Gastroesophageal sphincter (tissue), 4 donors: ENCODE results near the gene BTBD19. TPM values are rescaled to one million over a fixed set of nuclear protein-coding genes. Genes with fewer than 3 reads are reported as not detected.

Experiments
- ATAC-seq: fragments of 150-250 bp; one replicate; pipeline ENCODE4 v1.9.1; 2016; ENCODE audit warnings: mild to moderate bottlenecking, moderate library complexity
- H3K27ac ChIP-seq, 4 donors: fragments of 200-600 bp; sonication (generic) in 3 of 4; 1 replicate in 3 of 4; 2 replicates in 1 of 4; pipeline ENCODE4 v1.5.1; 2016 to 2019
- H3K27me3 ChIP-seq: fragments of 200-600 bp; sonication (generic); one replicate; pipeline ENCODE4 v1.5.1; 2019
- H3K36me3 ChIP-seq, 2 donors: fragments of 200-600 bp; sonication (generic); one replicate each; pipeline ENCODE4 v1.5.1; 2019; ENCODE audit warnings: control low read depth in 1 of 2
- H3K4me1 ChIP-seq, 3 donors: fragments of 200-600 bp; sonication (generic); 1 replicate in 2 of 3; 2 replicates in 1 of 3; pipeline ENCODE4 v1.5.1; 2016 to 2019; ENCODE audit warnings: control low read depth in 2 of 3
- H3K4me3 ChIP-seq, 2 donors: fragments of 200-600 bp; sonication (generic); one replicate each; pipeline ENCODE4 v1.5.1; 2019; ENCODE audit warnings: mild to moderate bottlenecking in 1 of 2, moderate library complexity in 1 of 2
- H3K9me3 ChIP-seq, 3 donors: fragments of 200-600 bp; sonication (generic); one replicate each; pipeline ENCODE4 v1.5.1; 2017 to 2019; ENCODE audit warnings: control low read depth in 2 of 3
- EP300 ChIP-seq: sonication (generic); formaldehyde crosslinking; IDR thresholded peaks from one replicate; pipeline ENCODE4 v1.6.1; 2017; ENCODE audit warnings: antibody characterized with exemption, mild to moderate bottlenecking
- POLR2A ChIP-seq, 2 donors: fragments of 450-650 bp; IDR thresholded peaks; one replicate each; pipeline ENCODE4 v1.6.1; 2017; ENCODE audit warnings: antibody characterized with exemption in 2 of 2, mild to moderate bottlenecking in 2 of 2, moderate library complexity in 1 of 2
- POLR2AphosphoS5 ChIP-seq: sonication (generic); formaldehyde crosslinking; IDR thresholded peaks from one replicate; pipeline ENCODE4 v1.6.1; 2017; ENCODE audit warnings: antibody characterized with exemption
- WGBS, 2 donors: methylation state at CpG; one replicate each; pipeline ENCODE4 v1.1.5; 2018; ENCODE audit warnings: low coverage in 1 of 2; 5-methylcytosine and 5-hydroxymethylcytosine counted together
- total RNA-seq, 4 donors: library from RNA; depleted of rRNA; stranded (reverse); fragments of >200 nt; gene quantifications; one replicate each; pipeline ENCODE4 v1.1.0, GENCODE V29; 2016
- TF ChIP-seq, protein P1 (sequence below), 4 experiments: fragments of 200-600 bp in 2 of 4; fragments of 450-650 bp in 2 of 4; sonication (generic) in 1 of 4; IDR thresholded peaks; one replicate each; pipeline ENCODE4 v1.5.1; 2017 to 2019; ENCODE audit warnings: antibody characterized with exemption in 4 of 4, mild to moderate bottlenecking in 2 of 4, moderate library complexity in 2 of 4

The BTBD19 gene
- total RNA-seq, 4 donors from 2014 or later: 0.22 to 12.1 (median 5.6) TPM

DNA sequence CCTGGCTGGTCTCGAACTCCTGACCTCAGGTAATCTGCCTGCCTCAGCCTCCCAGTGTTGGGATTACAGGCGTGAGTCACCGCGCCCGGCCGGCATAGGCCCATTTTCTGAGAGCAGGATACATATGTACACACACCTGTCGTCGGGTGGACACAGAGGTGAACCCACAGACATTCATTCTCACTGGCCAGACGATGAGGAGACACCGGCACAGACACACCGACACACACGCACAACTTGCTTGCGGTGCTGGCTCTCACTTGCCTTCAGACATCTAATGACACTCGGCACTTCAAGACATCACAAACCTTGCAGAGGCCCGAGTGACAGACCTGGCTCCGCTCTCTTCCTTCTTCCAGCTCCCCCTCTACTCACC is 34.2 kb downstream of the BTBD19 start:
- Histone ChIP-seq H3K36me3 (no peaks in the 10 kb centered on the region), H3K4me1 (peaks cover 0 to 22% (median 8%) of the 10 kb centered on the region in 3 donors), H3K4me3 (peak overlapping the region; percentile 32 to 71), H3K27me3 (no peaks in the 10 kb centered on the region), H3K9me3 (no peaks in the 10 kb centered on the region), H3K27ac (peak overlapping the region in 3 of 4 donors; percentile 80 to 85 (median 83))
- TF ChIP-seq POLR2A (IDR thresholded peaks at IDR 0.05) (no peak), POLR2AphosphoS5 (no peak), EP300 (no peak)
- TF ChIP-seq, protein P1, sequence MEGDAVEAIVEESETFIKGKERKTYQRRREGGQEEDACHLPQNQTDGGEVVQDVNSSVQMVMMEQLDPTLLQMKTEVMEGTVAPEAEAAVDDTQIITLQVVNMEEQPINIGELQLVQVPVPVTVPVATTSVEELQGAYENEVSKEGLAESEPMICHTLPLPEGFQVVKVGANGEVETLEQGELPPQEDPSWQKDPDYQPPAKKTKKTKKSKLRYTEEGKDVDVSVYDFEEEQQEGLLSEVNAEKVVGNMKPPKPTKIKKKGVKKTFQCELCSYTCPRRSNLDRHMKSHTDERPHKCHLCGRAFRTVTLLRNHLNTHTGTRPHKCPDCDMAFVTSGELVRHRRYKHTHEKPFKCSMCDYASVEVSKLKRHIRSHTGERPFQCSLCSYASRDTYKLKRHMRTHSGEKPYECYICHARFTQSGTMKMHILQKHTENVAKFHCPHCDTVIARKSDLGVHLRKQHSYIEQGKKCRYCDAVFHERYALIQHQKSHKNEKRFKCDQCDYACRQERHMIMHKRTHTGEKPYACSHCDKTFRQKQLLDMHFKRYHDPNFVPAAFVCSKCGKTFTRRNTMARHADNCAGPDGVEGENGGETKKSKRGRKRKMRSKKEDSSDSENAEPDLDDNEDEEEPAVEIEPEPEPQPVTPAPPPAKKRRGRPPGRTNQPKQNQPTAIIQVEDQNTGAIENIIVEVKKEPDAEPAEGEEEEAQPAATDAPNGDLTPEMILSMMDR (IDR thresholded peaks at IDR 0.05): no peak
- 0% methylated on average over 1 of the region's 16 CpGs; no CpG with 5 or more reads in 1 of the 2 donors for WGBS, 2 donors
- peak; percentile 18 for ATAC-seq

DNA sequence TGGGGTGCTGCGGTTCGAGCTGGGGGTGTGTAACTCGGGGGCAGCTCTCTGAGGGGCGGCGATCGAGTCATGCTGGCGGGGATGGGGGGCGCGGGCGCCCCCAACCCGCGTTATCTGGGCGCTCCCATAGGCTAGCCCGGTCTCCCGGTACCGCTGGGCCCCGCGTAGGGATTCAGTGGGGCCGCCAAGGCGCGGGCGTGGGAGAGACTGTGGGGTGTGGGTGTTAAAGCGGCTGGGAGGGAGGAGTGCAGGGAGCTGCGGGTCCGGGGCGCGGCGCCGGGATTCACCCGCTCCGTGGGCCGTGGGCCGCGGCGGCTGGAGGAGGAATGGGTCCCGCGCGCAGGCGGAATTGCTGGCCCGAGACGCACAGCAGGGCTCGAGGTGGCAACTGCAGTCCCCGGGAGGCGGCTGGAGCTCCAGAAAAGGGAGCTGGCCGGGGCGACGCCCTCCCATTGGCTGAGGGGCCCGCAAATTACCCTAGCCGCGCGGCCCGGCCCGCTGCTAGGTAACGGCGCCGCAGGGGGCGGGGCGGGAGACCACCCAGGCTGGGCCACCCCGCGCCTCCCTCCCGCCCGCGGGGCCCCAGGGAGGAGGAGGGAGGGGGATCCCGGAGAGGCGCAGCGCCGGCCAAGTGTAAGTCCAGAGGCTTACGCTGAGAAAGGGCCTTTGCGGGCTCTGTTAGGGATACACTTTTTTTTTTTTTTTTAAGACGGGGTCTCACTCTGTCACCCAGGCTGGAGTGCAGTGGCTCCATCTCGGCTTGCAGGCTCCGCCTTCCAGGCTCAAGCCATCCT is 34.7 kb downstream of the BTBD19 start, which contains the start of gene PTCH2:
PTCH2 (minus strand) TSS at position 392 of the 794 bp plus-strand sequence; CDS start at position 71, 321 bp downstream.
- WGBS, 2 donors: 0 to 2% methylated on average over 1 to 21 of the region's 72 CpGs
- H3K27ac ChIP-seq: peak within 1 kb of the TSS in 3 of 4 donors; percentile 80 to 85 (median 83)
- TF ChIP-seq EP300: no peak
- TF ChIP-seq, protein P1 (IDR thresholded peaks at IDR 0.05): no peak
- peak in 1 of 2 donors; percentile 22 for TF ChIP-seq POLR2A (IDR thresholded peaks at IDR 0.05)
- no peak for TF ChIP-seq POLR2AphosphoS5

DNA sequence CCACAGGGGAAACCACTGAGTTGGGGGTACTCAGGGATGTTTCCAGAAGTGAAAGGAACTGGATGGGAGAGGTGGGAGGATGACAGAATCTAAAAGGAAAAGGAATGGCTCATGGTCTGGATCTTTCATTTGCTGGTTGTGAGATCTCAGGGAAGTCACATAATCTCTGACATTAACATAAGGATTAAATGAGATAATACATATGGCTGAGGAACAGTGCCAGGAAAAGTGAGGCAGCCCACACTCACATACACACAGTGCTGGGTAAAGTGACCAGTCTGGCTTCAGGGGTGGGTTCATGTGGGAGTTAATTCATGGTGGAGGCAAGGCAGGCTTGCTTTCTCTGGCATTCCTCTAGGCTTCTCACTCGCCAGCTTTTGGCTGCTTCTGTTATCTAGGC is 38.7 kb downstream of the BTBD19 start:
- H3K36me3 ChIP-seq: peaks cover 0 to 25% of the 10 kb centered on the region in 2 donors
- TF ChIP-seq POLR2AphosphoS5 (no peak), POLR2A (IDR thresholded peaks at IDR 0.05) (no peak), EP300 (no peak)
- TF ChIP-seq, protein P1 (IDR thresholded peaks at IDR 0.05): no peak
- H3K4me1 ChIP-seq: peaks cover 0 to 35% (median 8%) of the 10 kb centered on the region in 3 donors
- WGBS, 2 donors: 75% methylated on average over 1 of the region's 1 CpG; no CpG with 5 or more reads in 1 of the 2 donors
- no peak overlapping the region for H3K4me3 ChIP-seq
- ATAC-seq: no peak
- no peaks in the 10 kb centered on the region for H3K9me3 ChIP-seq
- no peak overlapping the region for H3K27ac ChIP-seq
- no peaks in the 10 kb centered on the region for H3K27me3 ChIP-seq

More for the DNA sequence above, 34.7 kb downstream of the BTBD19 start, which contains the start of gene PTCH2:
- Histone ChIP-seq H3K36me3 (no peaks in the 10 kb centered on the region), H3K4me3 (peak within 1 kb of the TSS; percentile 32 to 71), H3K9me3 (no peaks in the 10 kb centered on the region), H3K4me1 (peaks cover 0 to 23% (median 8%) of the 10 kb centered on the region in 3 donors), H3K27me3 (no peaks in the 10 kb centered on the region)
- peak; percentile 93 for ATAC-seq

DNA sequence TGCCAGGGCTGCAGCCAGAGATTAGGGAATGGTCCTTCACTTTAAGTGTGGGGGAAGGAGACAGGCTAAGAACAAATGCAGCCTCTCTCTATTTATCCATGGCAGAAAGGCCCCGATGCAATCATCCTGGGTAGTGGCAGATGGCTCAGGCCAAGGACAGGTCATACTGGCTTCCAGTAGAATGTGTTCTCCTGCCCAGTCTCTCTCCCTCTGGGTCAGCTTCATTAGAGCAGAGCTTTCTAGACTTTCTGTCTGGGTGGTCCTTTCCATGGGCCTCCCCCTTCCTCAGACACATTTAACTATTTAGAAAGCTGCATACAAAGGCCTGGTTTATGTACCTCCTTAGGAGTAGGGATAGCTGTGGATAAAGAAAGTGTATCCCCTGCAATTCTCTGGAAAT is 39.5 kb downstream of the BTBD19 start:
- peaks cover 0 to 27% (median 5%) of the 10 kb centered on the region in 3 donors for H3K4me1 ChIP-seq

DNA sequence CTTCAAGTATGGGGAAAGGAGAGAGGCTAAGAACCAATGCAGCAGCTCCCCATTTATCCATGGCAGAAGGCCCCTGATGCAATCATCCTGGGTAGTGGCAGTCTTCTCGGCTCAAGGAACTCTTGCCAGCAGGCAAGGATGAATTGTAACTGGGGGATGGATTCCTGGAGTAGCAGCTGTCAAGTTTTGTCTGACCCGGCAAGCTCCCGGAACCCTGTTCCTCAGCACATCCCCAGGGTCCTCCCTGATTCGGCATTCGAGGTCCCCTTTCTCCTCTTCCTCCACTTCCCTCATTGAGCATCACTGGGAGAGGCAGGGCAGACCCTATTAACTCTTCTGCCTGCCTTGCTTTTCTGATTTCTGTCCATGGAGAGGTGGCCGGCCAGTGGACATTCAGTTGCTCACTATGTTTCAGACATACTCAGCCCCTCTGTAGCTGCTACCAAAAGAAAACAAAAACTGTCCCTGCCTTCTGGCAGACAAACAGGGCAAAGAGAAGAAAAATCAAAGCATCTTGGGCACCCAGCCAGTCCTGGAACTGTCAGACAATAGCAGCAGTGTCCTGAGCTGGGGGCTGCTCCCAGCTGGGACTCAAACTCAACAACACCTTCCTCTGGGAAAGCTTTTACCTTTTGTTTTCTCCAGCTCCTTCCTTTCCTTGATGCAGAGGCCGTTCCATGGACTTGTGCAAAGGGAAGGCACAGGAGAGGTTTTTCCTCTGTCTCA is 40.3 kb downstream of the BTBD19 start:
- Histone ChIP-seq H3K27me3 (no peaks in the 10 kb centered on the region), H3K27ac (peak overlapping the region in 2 of 4 donors; percentile 11 to 22), H3K36me3 (peaks cover 0 to 25% of the 10 kb centered on the region in 2 donors), H3K9me3 (no peaks in the 10 kb centered on the region), H3K4me1 (peaks cover 0 to 20% (median 0%) of the 10 kb centered on the region in 3 donors), H3K4me3 (no peak overlapping the region)
- whole genome bisulfite sequencing, 2 donors: 43 to 80% methylated on average over 2 to 7 of the region's 7 CpGs
- no peak for ATAC-seq
- TF ChIP-seq POLR2A (IDR thresholded peaks at IDR 0.05) (no peak), EP300 (no peak), POLR2AphosphoS5 (no peak)
- TF ChIP-seq, protein P1 (IDR thresholded peaks at IDR 0.05): no peak

More for the DNA sequence above, 39.5 kb downstream of the BTBD19 start:
- ATAC-seq: no peak
- H3K36me3 ChIP-seq: peaks cover 0 to 25% of the 10 kb centered on the region in 2 donors
- no peak for TF ChIP-seq EP300
- WGBS, 2 donors: no CpG with 5 or more reads among the region's 1 CpG
- no peak overlapping the region for H3K27ac ChIP-seq
- H3K4me3 ChIP-seq: no peak overlapping the region
- H3K27me3 ChIP-seq: no peaks in the 10 kb centered on the region
- H3K9me3 ChIP-seq: no peaks in the 10 kb centered on the region
